Endometrial microvascular endothelial cells (primary cell): ENCODE measurements around the gene KLHL18. TPM values are rescaled to one million over a fixed set of nuclear protein-coding genes. Genes with fewer than 3 reads are reported as not detected.
"Not testable (repeated sequence)": the region's sequence is repeated elsewhere in the genome, so short reads cannot be mapped to it uniquely, and the experiment has no call there.

Source experiments
- in situ Hi-C: cut with HindIII; loops from 2 replicates; pipeline ENCODE4 v1.10.0; 2017; ENCODE audit warnings: low sequenced_read_pairs, low pct_unique_long_range_greater_than_20kb; ENCODE audit errors: inconsistent ontology term
- total RNA-seq: library from RNA; depleted of rRNA; stranded (reverse); fragments of >200 nt; gene quantifications from one replicate; pipeline ENCODE4 v1.2.3, GENCODE V29; 2015; ENCODE audit errors: inconsistent ontology term

The KLHL18 gene
- total RNA-seq, 1 donor from 2014 or later: 37.4 TPM

- in situ Hi-C loops: no loop called here
Measured at GRCh38 chr3:47301456-47301855, 18.7 kb downstream of the KLHL18 start.

GRCh38 chr3:47306022-47306421 lies 23.3 kb downstream of the KLHL18 start:
- in situ Hi-C loops: no loop called here

DNA sequence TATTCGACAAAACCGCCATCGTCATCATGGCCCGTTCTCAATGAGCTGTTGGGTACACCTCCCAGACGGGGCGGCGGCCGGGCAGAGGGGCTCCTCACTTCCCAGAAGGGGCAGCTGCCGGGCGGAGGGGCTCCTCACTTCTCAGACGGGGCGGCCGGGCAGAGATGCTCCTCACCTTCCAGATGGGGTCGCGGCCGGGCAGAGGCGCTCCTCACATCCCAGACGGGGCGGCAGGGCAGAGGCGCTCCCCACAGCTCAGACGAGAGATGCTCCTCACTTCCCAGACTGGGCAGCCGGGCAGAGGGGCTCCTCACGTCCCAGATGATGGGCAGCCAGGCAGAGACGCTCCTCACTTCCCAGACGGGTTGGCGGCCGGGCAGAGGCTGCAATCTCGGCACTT lies 26.5 kb downstream of the KLHL18 start:
- in situ Hi-C loops: not testable (repeated sequence)

DNA sequence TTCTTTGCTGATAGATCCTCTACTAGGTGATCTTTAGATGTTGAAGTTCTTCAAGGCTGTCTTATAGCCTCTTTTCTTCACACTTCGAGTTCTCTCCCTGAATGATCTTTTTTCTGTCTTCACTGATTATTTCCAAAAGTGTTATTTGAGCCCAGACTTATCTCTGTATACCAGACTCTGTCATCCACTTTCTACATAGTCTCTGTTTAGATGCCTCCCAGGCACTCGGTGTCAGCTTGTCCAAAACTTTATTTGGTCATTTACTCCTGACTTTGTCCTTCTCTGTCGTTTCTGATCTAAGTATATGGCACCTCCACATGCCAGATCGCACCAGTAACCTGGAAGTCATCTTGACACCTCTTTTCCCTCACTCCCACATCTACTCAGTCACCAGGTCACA lies 27.6 kb downstream of the KLHL18 start:
- in situ Hi-C loops: no loop called here

DNA sequence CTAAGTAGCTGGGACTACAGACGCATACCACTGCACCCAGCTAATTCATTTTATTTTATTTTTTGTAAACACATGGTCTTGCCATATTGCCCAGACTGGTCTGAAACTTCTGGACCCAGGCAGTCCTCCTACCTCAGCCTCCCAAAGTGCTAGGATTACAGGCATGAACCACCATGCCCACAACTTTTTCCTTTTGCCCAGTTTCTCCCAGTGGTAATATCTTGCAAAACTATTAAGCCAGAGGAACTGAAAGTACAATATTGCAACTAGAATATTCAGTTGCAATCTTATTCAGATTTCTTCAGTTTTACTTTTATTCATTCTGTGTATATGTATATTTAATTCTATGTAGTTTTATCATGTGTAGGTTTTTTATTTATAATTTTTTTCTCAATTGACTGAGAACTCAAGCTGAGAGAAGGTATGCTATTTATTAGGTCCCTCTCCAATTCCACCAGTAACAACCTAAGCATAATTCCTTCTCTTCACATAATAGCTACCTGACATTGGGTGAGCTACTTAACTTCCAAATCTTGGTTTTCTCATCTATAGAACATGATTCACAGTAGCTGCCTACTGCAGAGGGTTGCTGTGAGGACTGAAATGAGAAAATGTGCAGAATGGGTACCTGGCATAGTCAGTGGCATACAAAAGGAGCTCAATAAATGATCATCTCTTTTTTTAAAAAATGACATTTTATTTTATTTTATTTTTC lies 30.8 kb downstream of the KLHL18 start:
- in situ Hi-C loops: no loop called here

- in situ Hi-C loops: no loop called here
Measured at GRCh38 chr3:47314056-47314764, 31.5 kb downstream of the KLHL18 start.

GRCh38 chr3:47315069-47315647 lies 32.4 kb downstream of the KLHL18 start:
- in situ Hi-C loops: no loop called here

DNA sequence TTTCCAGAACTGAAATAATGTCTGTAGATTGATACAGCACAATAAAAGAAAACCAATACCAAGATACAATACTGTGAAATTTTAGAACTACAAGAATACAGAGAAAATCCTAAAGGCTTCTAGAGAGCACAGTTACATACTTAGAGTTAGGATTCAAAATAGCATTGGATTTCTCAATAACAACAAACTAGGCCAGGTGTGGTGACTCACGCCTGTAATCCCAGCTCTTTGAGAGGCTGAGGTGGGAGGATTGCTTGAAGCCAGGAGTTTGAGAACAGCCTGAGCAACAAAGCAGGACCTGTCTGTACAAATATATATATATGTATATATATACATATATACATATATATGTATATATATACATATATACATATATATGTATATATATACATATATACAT lies 33.4 kb downstream of the KLHL18 start:
- in situ Hi-C loops: not testable (repeated sequence)

GRCh38 chr3:47318916-47319315 lies 36.2 kb downstream of the KLHL18 start:
- in situ Hi-C loops: no loop called here

DNA sequence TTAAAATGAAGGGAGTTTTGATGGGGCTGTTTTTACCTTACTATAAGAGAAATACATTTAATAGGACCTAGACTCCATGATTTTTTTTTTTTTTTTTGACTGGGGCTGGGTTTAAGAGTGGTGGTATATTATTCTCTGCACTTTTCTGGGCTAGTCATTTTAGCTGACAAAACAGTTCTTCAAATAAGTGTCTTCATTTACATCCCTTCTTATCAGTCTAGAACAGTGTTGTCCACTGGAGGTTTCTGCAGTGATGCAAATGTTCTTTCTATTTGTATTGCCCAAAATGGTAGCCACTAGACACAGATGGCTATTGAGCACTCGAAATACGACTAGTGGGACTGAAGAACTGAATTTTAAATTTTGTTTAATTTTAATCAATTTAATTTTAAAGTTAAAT lies 37.2 kb downstream of the KLHL18 start:
- in situ Hi-C loops: no loop called here

DNA sequence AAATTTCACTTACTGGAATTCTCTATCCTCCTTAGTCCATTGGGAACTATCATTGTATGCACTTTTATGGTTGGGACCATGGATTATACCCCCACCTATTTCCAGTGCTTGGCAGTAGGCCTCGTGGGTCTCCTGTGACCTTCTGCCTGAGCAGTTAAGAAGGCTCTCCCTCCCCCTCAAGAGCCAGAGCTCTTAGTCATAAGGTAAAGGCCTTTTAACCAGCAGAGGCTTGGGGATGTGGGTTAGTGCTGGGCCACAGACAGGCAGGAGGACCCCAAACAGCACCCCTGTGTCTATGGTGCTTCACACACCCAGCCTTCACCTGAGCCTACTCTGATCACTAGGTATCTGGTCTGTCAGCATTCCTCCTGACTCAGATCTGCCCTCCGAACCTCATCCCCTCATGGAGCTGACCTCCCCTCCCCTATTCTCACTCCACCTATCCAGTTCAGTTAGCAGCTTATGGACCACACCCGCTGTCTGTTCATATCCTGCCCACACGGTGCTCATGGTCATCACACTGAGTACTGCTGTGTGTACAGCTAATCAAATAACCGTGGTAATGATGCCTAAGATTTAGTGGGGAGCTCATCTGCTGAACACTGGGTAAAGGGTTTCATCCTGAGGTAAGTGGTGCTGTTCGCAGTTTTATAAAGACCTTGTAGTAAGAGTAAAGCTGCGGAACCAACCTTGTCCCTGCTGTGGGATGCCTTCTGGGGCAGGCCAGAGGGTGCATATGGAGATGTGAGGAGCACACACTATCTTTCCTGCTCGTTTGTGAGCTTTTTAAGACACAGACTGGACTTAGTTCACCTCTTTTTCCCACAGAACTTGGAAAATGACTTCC lies 40.9 kb downstream of the KLHL18 start:
- in situ Hi-C loops: no loop called here

GRCh38 chr3:47324278-47324865 lies 41.6 kb downstream of the KLHL18 start:
- in situ Hi-C loops: no loop called here

DNA sequence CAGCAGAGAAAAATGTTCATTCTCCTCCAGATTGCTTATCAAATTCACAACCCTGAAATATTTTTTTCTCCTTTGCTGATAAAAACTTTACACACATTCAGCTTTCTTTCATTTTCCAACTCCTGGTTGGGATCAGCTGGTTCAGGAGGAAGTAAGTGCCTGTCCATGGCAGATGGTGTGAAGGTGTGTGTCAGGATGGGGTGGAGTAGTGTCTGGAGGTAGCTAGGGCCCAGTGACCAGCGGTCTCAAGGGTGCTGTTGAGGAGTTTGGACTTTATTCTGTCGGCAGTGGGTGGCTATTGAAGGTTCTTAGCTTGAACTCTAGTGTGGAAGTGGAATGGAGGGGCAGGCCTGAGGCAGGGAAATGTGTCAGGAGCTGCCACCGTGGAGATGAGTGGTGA lies 51.2 kb downstream of the KLHL18 start:
- in situ Hi-C loops: no loop called here

- in situ Hi-C loops: no loop called here
Measured at GRCh38 chr3:47337656-47338055, 54.9 kb downstream of the KLHL18 start.

DNA sequence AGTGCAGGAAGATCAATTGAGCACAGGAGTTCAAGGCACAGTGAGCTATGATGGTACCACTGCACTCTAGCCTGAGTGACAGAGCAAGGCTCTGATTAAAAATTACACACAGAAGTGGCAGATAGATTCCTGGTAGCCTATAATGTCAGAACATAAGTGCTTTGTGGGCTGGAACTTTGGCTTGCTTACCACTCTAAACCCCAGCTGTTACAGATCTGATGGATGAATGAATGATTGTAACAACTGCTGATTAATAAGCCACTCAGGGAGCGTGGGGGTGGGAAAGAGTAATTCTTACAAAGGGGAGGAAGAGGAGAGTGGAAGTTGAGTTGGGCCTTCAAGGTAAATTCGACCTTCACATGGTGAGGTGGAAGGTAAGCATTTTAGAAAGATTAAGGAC lies 57.2 kb downstream of the KLHL18 start:
- in situ Hi-C loops: no loop called here

DNA sequence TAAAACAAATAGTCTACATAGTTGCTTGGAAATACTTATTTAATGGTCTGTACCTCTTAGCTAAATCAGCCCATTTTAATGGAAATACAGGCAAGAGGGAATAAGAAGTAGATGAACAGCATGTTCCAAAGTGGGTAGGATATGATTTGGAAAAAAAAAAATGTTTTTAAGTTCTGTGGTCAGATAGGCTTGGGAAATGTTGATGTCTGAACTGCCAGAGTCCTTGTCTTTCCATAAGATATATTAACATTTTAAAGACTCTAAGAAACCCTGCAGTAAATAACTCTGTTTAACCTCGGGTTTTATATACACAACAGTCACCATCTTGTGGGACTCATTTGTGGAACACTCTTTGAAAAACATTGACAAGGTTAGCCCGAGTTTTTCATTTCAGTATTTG lies 58.1 kb downstream of the KLHL18 start:
- in situ Hi-C loops: no loop called here

GRCh38 chr3:47342151-47342550 lies 59.4 kb downstream of the KLHL18 start:
- in situ Hi-C loops: no loop called here

- in situ Hi-C loops: no loop called here
Measured at GRCh38 chr3:47342812-47343211, 60.1 kb downstream of the KLHL18 start.

- in situ Hi-C loops: no loop called here
Measured at GRCh38 chr3:47343471-47343971, 60.8 kb downstream of the KLHL18 start.
